HG03066 (cell line): Measurements from ENCODE around the gene CCDC15.
"Not testable (repeated sequence)": the region's sequence is repeated elsewhere in the genome, so short reads cannot be mapped to it uniquely, and the experiment has no call there.

Experiments
- ATAC-seq: cut with Tn5 transposase; IDR thresholded peaks from one replicate; pipeline ENCODE4 v1.9.1; 2021; ENCODE audit warnings: low read depth; ENCODE audit not compliant: unreplicated experiment

The CCDC15 gene

GRCh38 chr11:124984512-124984854 is 30.5 kb downstream of the CCDC15 start:
- ATAC-seq, result no peak

GRCh38 chr11:124987096-124987495 is 33.1 kb downstream of the CCDC15 start:
- no peak for ATAC-seq

GRCh38 chr11:124988063-124988462 is 34.1 kb downstream of the CCDC15 start:
- no peak for ATAC-seq

- no peak for ATAC-seq
These were observed 47.2 kb downstream of the CCDC15 start for GRCh38 chr11:125001079-125001778.

- no peak for ATAC-seq
These were observed 47.8 kb downstream of the CCDC15 start for GRCh38 chr11:125001849-125002248.

- no peak for ATAC-seq
These were observed 51.5 kb downstream of the CCDC15 start for GRCh38 chr11:125005491-125005890.

- no peak for ATAC-seq
These were observed 62.4 kb downstream of the CCDC15 start for GRCh38 chr11:125016413-125016812.

- no peak for ATAC-seq
These were observed 66.3 kb downstream of the CCDC15 start for GRCh38 chr11:125020342-125020741.

GRCh38 chr11:125022551-125022950 is 68.5 kb downstream of the CCDC15 start:
- no peak for ATAC-seq

GRCh38 chr11:125025968-125026367 is 72.0 kb downstream of the CCDC15 start:
- ATAC-seq, result no peak

GRCh38 chr11:125029431-125029830 is 75.4 kb downstream of the CCDC15 start:
- not testable (repeated sequence) for ATAC-seq

GRCh38 chr11:125036933-125037332 is 82.9 kb downstream of the CCDC15 start:
- ATAC-seq, result no peak

- no peak for ATAC-seq
These were observed 95.3 kb downstream of the CCDC15 start for GRCh38 chr11:125049164-125049792.

GRCh38 chr11:125052047-125052446 is 98.0 kb downstream of the CCDC15 start:
- ATAC-seq, result no peak

GRCh38 chr11:125053167-125053566 is 99.2 kb downstream of the CCDC15 start:
- ATAC-seq, result no peak

- ATAC-seq, result no peak
These were observed 101.2 kb downstream of the CCDC15 start for GRCh38 chr11:125055107-125055715.

GRCh38 chr11:125056111-125056510 is 102.1 kb downstream of the CCDC15 start:
- ATAC-seq, result not testable (repeated sequence)

GRCh38 chr11:125056931-125057692 is 103.1 kb downstream of the CCDC15 start:
- no peak for ATAC-seq

GRCh38 chr11:125057693-125058016 is 103.7 kb downstream of the CCDC15 start:
- no peak for ATAC-seq

- no peak for ATAC-seq
These were observed 107.3 kb downstream of the CCDC15 start for GRCh38 chr11:125061281-125061680.

- ATAC-seq, result peak; percentile 8
These were observed 108.4 kb downstream of the CCDC15 start for GRCh38 chr11:125062218-125062930.
